Activated T-helper 1 cell treated with Interleukin-2 at 50 U/mL for 16 hours (primary cell): ENCODE data around the gene TOM1.
"Not testable (repeated sequence)": the region's sequence is repeated elsewhere in the genome, so short reads cannot be mapped to it uniquely, and the experiment has no call there.

Experiments used
- DNase-seq: peaks from one replicate; pipeline ENCODE4 v3.0.0-alpha.2; 2020; ENCODE audit warnings: low read depth

Gene TOM1

GRCh38 chr22:35346596-35347220, 47.0 kb downstream of the TOM1 start:
- DNase-seq = no peak

GRCh38 chr22:35347462-35347861, 47.8 kb downstream of the TOM1 start:
- no peak for DNase-seq

- no peak for DNase-seq
Observed at GRCh38 chr22:35348026-35348590, 48.4 kb downstream of the TOM1 start.

GRCh38 chr22:35348703-35349102, 49.0 kb downstream of the TOM1 start:
- DNase-seq = no peak

GRCh38 chr22:35349368-35349703, 49.6 kb downstream of the TOM1 start:
- DNase-seq = no peak

- no peak for DNase-seq
Observed at GRCh38 chr22:35349704-35350538, 50.2 kb downstream of the TOM1 start.

- DNase-seq = peak; percentile 72
Observed at GRCh38 chr22:35350539-35351503, 51.1 kb downstream of the TOM1 start.

GRCh38 chr22:35352214-35353111, 52.8 kb downstream of the TOM1 start:
- DNase-seq = no peak

- no peak for DNase-seq
Observed at GRCh38 chr22:35353318-35353717, 53.6 kb downstream of the TOM1 start.

GRCh38 chr22:35354068-35354467, 54.4 kb downstream of the TOM1 start:
- DNase-seq = no peak

GRCh38 chr22:35357883-35358621, 58.4 kb downstream of the TOM1 start:
- no peak for DNase-seq

- no peak for DNase-seq
Observed at GRCh38 chr22:35359380-35360065, 59.8 kb downstream of the TOM1 start.

GRCh38 chr22:35361001-35361558, 61.4 kb downstream of the TOM1 start:
- DNase-seq = no peak

- no peak for DNase-seq
Observed at GRCh38 chr22:35363566-35364086, 63.9 kb downstream of the TOM1 start.

- DNase-seq = not testable (repeated sequence)
Observed at GRCh38 chr22:35364230-35364629, 64.5 kb downstream of the TOM1 start.

GRCh38 chr22:35367331-35367886, 67.7 kb downstream of the TOM1 start:
- DNase-seq = no peak

GRCh38 chr22:35368386-35368785, 68.7 kb downstream of the TOM1 start:
- DNase-seq = no peak

- no peak for DNase-seq
Observed at GRCh38 chr22:35369996-35370395, 70.3 kb downstream of the TOM1 start.

GRCh38 chr22:35373781-35374180, 74.1 kb downstream of the TOM1 start:
- no peak for DNase-seq
